A673 (cell line): ENCODE measurements around the gene DTX2. TPM values are rescaled to one million over a fixed set of nuclear protein-coding genes. Genes with fewer than 3 reads are reported as not detected.
"Not testable (repeated sequence)": the region's sequence is repeated elsewhere in the genome, so short reads cannot be mapped to it uniquely, and the experiment has no call there.

ENCODE experiments used
- BruUV-seq: library from RNA; stranded (reverse); fragments of 400-500 nt; replicated peaks from 2 replicates; lab custom pipeline; 2021; lab: Mats Ljungman, UMichigan
- CTCF ChIA-PET: fragments of 300-600 bp; sonication (Branson Sonifier 250); formaldehyde crosslinking; loops from one replicate; lab custom pipeline; 2022; ENCODE audit warnings: antibody characterized with exemption; lab: Charles Lee
- POLR2A ChIA-PET: fragments of 300-600 bp; sonication (Branson Sonifier 250); formaldehyde crosslinking; loops from one replicate; lab custom pipeline; 2022; ENCODE audit warnings: antibody characterized with exemption; ENCODE audit not compliant: low non-redundant PET; lab: Charles Lee
- DNase-seq: peaks from one replicate; pipeline ENCODE4 v3.0.0-alpha.2; 2015; ENCODE audit warnings: low spot score
- H3K27ac ChIP-seq: fragments of 200-600 bp; sonication (generic); 2 replicates; pipeline ENCODE4 v1.5.1; 2016; ENCODE audit warnings: mixed run types, low read depth, mild to moderate bottlenecking, mixed read lengths, antibody characterized with exemption, low read length; ENCODE audit not compliant: poor library complexity, severe bottlenecking
- H3K27me3 ChIP-seq: fragments of 200-600 bp; sonication (generic); replicated peaks from 2 replicates; pipeline ENCODE4 v1.6.1; 2017; ENCODE audit warnings: mixed run types, low read depth, mild to moderate bottlenecking, mixed read lengths, antibody characterized with exemption, low read length; ENCODE audit not compliant: insufficient read depth, poor library complexity
- H3K36me3 ChIP-seq: fragments of 200-600 bp; sonication (generic); 2 replicates; pipeline ENCODE4 v1.6.1; 2016; ENCODE audit warnings: mixed run types, mild to moderate bottlenecking, mixed read lengths, antibody characterized with exemption, low read length; ENCODE audit not compliant: insufficient read depth, poor library complexity, severe bottlenecking
- H3K4me1 ChIP-seq: fragments of 200-600 bp; sonication (generic); 2 replicates; pipeline ENCODE4 v1.6.1; 2017; ENCODE audit warnings: mixed run types, mild to moderate bottlenecking, mixed read lengths, antibody characterized with exemption, low read length; ENCODE audit not compliant: insufficient read depth, poor library complexity, severe bottlenecking
- H3K4me3 ChIP-seq: fragments of 200-600 bp; sonication (generic); 2 replicates; pipeline ENCODE4 v1.5.1; 2016; ENCODE audit warnings: low read depth, mixed run types, mild to moderate bottlenecking, mixed read lengths, low read length; ENCODE audit not compliant: poor library complexity, severe bottlenecking
- H3K9me3 ChIP-seq: fragments of 200-600 bp; sonication (generic); 2 replicates; pipeline ENCODE4 v1.6.1; 2016; ENCODE audit warnings: mixed run types, low read depth, mild to moderate bottlenecking, mixed read lengths, antibody characterized with exemption, low read length; ENCODE audit not compliant: poor library complexity, severe bottlenecking
- intact Hi-C: fragments of 100-400 bp; cut with micrococcal nuclease; formaldehyde crosslinking; loops from one replicate; pipeline ENCODE4 v1.10.0; 2022; ENCODE audit not compliant: unreplicated experiment
- total RNA-seq: library from RNA; stranded (reverse); gene quantifications from 2 replicates; pipeline ENCODE4 v1.2.3, GENCODE V29; 2021
- TF ChIP-seq, protein P1 (sequence below): fragments of 300-800, 200-600 bp; sonication (generic); conservative IDR thresholded peaks from 2 replicates; pipeline ENCODE4 v1.5.1; 2017; ENCODE audit warnings: low read depth, mild to moderate bottlenecking, antibody characterized with exemption, low read length, moderate library complexity, mixed read lengths

The DTX2 gene
- total RNA-seq, 1 experiment from 2014 or later: 33.8 TPM

DNA sequence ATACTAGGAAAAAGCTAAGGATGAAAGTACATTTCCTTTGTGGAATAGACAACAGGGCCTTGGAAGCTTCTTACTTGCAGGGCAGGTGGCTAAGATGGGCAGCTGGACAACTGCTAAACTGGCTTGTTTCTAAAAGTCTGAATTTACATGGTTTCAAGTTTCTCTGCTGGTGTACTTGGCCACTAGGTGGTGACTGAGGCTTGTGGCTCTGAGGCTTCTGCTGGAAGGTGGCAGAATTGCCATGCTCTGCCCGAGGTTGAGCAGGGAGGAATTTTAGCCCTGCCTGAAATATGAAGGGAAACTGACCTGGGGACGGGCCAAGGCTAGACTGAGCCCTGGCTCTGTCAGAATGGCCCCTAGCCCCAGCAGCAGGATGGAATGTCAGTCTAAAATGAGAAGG is 23.6 kb upstream of the DTX2 start:
- POLR2A ChIA-PET, intact Hi-C loops, H3K9me3 ChIP-seq, BruUV-seq, H3K4me1 ChIP-seq, H3K4me3 ChIP-seq, H3K27me3 ChIP-seq, H3K36me3 ChIP-seq, H3K27ac ChIP-seq: not testable (repeated sequence)
- DNase-seq: peak; percentile 87
- TF ChIP-seq, protein P1, sequence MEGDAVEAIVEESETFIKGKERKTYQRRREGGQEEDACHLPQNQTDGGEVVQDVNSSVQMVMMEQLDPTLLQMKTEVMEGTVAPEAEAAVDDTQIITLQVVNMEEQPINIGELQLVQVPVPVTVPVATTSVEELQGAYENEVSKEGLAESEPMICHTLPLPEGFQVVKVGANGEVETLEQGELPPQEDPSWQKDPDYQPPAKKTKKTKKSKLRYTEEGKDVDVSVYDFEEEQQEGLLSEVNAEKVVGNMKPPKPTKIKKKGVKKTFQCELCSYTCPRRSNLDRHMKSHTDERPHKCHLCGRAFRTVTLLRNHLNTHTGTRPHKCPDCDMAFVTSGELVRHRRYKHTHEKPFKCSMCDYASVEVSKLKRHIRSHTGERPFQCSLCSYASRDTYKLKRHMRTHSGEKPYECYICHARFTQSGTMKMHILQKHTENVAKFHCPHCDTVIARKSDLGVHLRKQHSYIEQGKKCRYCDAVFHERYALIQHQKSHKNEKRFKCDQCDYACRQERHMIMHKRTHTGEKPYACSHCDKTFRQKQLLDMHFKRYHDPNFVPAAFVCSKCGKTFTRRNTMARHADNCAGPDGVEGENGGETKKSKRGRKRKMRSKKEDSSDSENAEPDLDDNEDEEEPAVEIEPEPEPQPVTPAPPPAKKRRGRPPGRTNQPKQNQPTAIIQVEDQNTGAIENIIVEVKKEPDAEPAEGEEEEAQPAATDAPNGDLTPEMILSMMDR: peak; percentile 56
- CTCF ChIA-PET: interaction anchor here (0.7 kb wide), 1 partner anchor 120 kb away, joined by 4 read pairs; no protein-coding TSS in a partner anchor

DNA sequence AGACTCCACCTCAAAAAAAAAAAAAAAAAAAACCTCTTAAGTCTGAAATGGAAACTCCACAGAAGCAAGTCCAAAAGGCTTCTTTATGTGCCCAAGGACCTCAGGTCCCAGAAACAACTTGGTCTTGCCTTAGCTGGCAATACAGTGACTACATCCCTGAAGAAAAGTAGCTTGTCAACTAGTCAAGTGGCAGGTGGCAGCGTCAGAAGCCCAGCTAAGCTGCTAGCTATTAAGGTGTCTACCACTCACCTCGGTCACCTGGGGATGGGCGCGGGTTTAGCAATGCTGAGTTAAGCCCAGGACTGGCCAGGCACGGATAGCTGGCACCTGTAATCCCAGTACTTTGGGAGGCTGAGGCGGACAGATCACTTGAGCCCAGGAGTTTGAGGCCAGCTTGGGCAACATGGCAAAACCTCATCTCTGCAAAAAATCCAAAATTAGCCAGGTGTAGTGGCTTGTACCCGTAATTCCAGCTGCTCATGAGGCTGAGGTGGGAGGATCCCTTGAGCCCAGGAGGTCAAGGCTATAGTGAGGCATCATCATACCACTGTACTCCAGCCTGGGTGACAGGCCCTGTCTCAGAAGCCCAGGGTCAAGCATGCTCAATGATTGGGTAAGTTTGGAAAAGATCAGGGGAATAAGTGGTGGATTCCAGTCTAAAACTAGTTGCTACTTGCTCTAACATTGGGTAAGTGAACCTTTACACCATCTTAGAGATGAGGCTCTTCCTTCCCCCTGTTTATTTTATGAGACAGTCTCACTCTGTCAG is 22.2 kb upstream of the DTX2 start:
- H3K27me3 ChIP-seq, DNase-seq, BruUV-seq, H3K4me3 ChIP-seq, POLR2A ChIA-PET, H3K4me1 ChIP-seq, H3K9me3 ChIP-seq, intact Hi-C loops, H3K27ac ChIP-seq, H3K36me3 ChIP-seq: not testable (repeated sequence)
- CTCF ChIA-PET: interaction anchor here (0.6 kb wide), 1 partner anchor 75 kb away, joined by 3 read pairs; no protein-coding TSS in a partner anchor

DNA sequence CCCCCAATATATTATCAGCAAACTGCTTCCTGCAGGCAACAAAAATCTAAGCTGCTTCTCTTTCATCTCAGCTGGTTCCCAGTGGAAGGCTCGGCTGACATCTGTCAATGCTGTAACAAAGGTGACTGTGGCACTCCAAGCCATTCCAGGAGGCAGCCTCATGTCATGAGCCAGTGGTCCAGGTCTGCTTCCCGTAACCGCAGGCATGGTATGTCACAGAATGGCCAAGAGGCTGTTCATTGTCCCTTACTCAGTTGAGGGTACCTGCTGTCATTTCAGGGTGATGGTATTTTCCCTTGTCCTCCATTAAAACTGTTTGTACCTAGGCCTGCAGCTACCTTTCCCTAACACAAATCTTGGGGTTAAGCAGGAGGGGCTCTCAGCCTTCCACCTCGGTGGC is 21.1 kb upstream of the DTX2 start:
- H3K36me3 ChIP-seq, H3K9me3 ChIP-seq, intact Hi-C loops, H3K27me3 ChIP-seq, H3K4me1 ChIP-seq, CTCF ChIA-PET, BruUV-seq, H3K4me3 ChIP-seq, DNase-seq, POLR2A ChIA-PET, H3K27ac ChIP-seq: not testable (repeated sequence)

DNA sequence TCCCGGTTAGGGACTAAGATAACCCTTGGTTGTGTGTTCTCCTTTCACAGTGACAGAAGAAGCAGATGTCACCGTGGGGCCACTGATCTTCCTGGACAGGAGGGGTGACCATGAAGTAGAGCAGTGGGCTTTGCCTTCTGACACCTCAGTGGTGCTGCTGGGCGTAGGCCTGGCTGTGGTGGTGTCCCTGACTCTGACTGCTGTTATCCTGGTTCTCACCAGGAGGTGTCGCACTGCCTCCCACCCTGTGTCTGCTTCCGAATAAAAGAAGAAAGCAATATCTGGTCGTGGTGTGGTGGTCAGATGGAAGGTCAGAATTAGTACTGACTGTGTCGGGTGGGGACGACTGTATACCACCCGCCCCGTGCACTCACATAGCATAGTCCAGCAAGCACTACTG is 19.7 kb upstream of the DTX2 start:
- CTCF ChIA-PET, H3K27ac ChIP-seq, intact Hi-C loops, H3K27me3 ChIP-seq, POLR2A ChIA-PET, H3K9me3 ChIP-seq, BruUV-seq, DNase-seq, H3K36me3 ChIP-seq, H3K4me3 ChIP-seq, H3K4me1 ChIP-seq: not testable (repeated sequence)

DNA sequence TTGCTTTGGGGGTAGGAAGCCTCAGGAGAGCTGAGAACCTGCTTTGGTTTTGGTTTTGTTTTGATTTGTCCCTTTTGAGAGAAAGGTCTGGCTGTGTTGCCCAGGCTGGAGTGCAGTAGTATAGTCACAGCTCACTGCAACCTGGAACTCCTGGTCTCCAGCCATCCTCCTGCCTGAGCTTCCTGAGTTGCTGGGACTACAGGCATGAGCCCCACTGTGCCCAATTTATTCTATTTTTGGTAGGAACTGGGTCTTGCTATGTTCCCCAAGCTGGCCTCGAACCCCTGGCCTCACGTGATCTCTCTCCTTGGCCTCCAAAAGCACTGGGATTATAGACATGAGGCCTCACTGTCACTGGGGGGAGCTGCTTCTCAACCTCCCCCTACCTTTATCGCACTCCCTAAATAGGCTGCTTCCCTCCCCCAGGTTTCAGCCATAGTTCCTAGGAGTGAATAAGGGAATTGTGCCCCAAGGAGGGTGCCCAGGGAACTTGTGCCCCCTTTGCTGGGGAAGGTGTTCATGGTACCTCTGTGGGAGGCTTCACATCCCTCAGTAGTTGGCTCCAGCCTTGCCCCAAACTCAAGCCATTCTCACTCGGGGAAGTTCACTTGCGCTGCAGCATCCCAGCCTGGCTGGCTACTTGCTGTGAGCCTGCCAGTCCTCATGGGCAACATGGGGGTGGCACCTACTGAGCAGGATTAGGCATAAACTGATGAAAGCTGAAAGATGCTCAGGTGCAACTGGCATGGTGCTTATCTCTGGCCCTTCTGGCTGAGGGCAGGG is 18.7 kb upstream of the DTX2 start:
- CTCF ChIA-PET: interaction anchor here (0.7 kb wide), 1 partner anchor 11 kb away, joined by 5 read pairs; no protein-coding TSS in a partner anchor
- H3K9me3 ChIP-seq, BruUV-seq, H3K4me3 ChIP-seq, H3K27me3 ChIP-seq, DNase-seq, intact Hi-C loops, H3K36me3 ChIP-seq, H3K27ac ChIP-seq, POLR2A ChIA-PET, H3K4me1 ChIP-seq: not testable (repeated sequence)

DNA sequence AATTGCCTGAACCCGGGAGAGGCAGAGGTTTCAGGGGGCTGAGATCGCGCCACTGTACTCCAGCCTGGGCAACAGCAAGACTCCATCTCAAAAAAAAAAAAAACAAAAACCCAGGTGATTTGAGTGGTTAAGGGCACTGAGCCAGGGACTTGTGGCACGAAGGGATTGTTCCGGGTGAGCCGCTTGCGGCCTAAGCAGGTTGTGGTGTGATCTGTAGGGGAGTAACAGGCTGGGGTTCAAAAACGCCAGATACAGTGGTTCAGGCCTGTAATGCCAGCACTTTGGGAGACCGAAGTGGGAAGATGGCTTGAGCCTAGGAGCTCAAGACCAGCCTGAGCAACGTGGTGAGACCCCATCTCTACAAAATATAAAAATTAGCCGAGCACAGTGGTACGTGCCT is 17.7 kb upstream of the DTX2 start:
- CTCF ChIA-PET: interaction anchor here (0.7 kb wide), 1 partner anchor 12 kb away, joined by 5 read pairs; no protein-coding TSS in a partner anchor
- DNase-seq, BruUV-seq: not testable (repeated sequence)

More for the DNA sequence above, 17.7 kb upstream of the DTX2 start:
- H3K27ac ChIP-seq, intact Hi-C loops, POLR2A ChIA-PET, H3K4me1 ChIP-seq, H3K36me3 ChIP-seq, H3K27me3 ChIP-seq, H3K4me3 ChIP-seq, H3K9me3 ChIP-seq: not testable (repeated sequence)
